Fibroblast of skin of left quadriceps (primary cell): Measurements from ENCODE around the gene CELF2.
"Not testable (repeated sequence)": the region's sequence is repeated elsewhere in the genome, so short reads cannot be mapped to it uniquely, and the experiment has no call there.

ENCODE experiments used
- DNase-seq, 2 experiments: peaks; one replicate each; pipeline ENCODE4 v3.0.0-alpha.2; 2013; ENCODE audit warnings: low read depth in 2 of 2

The CELF2 gene

DNA sequence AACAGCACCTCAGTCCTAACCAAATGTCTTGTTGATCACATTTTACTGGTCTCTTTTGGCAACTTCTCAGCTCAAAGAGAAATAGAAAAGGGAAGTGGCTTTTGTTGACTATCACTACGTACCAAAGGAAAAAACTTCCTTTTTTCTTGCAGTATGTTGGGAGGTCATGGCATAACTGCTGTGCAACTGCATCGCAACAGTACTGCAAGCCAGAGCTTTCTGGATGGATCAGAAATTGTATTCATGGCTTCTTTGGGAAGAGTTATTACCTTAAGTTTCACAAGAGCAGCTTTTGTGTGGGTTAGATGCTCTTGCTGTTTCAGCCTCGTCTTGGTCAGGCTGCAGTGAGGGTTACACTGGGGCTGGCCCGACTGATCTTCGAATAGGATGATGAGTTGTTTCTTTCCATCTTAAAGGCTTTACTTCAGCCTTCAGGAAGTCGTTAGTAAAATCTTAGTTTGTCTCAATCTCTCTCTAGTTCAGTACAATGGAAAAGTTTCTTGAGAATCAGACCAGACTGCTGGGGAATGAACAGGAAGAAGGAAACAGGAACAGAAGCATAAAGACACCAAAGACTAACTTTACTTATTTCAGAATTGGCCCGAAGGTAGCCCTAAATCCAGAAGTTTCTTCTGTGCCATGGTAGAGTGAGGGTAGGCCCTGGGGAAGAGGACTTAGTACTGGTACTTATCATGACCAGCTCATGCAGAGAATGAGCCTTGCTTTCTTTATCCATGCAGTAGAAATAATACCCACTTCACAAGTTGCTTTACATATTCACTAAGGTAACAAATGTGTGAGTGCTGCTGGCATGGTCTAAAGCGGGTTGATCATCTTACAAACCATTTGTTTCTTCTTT is 153.6 kb downstream of the CELF2 start:
- no peak for DNase-seq

DNA sequence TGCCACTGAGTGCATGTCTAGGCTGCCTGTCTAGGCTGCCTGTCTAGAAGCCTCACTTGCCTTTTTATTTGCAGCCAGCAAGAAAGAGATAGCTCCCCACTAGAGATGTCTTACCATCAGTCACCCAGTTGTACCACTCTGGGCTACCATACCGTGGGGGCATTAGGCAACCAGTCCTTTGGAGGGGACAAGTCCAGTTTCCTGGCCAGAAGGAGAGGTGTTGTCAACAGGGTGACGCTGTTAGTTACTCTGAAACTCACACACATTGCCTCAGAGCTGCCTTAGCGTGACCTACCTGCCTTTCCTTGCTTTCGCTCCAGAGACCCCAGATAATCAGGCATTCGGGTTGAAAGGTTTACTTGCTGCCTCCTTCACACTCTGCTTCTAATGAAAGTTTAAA is 155.4 kb downstream of the CELF2 start:
- DNase-seq, result no peak

DNA sequence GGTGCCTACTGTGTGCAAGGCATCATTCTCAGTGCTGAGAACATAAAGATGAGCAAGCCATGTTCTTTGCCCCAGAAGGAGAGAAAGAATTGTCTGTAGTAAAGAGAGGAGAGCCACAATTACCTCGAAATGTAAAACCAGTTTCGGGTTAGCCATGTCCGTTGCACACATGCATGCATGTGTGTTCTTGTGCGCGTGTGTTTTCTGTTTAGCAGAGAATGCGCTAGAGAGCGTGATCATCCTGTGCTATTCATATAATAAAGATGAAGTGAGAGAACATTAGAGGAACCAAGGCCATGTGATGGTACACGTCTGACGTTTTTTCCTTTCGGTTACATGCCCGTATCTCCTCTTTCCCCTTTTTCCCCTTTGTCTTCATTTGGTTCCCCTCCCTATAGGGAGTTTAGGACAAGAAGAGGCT is 158.2 kb downstream of the CELF2 start:
- no peak for DNase-seq

DNA sequence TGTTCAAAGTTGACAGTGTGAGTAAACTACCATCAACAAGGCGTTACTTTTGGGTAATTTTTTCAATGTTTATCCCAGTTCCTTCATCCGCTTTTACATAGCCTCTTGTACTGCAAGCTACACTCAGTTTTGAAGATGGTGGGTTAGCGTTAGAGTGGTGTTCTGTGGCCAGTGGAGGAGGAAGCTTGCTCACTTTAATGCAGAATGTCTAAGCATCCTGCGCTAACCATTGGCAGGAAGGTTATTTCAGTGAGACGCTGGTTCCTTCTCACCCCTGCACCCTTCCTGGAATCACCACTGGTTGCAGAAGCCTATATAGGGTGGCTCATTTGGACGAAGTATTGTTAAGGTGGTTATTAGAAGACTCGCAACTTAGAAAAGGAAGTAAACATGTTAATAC is 159.1 kb downstream of the CELF2 start:
- no peak for DNase-seq

DNA sequence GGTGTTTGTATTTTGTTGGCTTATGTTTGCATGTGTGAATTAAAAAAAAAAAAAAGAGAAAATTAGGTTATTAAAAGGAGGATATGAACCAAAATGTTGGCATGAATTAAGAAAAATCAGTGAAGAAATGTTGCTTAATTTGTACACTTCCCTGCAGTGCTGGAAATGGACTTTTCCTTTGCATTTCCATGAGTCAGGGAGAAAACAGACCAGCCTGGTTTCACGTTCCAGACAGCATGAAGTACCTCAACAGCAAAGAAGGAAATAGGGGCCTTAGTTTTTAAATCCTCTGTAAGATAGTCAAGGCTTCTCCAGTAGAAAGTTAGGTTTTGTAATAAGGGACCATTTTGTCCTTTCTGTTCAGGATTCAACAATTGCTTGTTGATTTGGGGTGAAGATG is 159.7 kb downstream of the CELF2 start:
- DNase-seq, result no peak

DNA sequence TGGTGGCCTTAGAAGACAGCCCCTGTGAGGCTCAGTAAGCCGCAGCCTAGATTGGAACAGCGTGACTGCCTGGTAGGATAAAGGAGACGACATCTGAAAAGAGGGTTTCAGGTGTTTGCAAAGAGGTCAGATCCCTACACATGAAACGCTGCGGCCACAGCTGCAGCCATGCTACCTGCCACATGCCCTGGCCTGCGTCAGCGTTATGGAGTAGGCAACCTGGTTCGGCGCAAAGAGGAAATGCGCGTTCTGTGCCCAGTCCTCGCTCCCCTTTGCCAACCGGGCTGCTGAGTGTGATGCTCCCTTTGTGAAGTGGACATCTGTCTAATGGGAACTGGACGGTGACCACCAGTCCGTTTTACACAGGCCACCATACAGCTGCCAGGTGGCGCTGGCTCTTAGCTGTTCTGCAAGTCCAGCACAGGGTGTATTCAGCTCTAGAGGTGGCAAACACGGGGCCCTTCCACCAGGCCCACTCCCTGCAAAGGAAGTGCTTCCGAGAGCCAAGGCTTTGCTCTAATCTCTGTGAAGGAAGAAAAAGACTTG is 160.3 kb downstream of the CELF2 start:
- DNase-seq, result no peak

DNA sequence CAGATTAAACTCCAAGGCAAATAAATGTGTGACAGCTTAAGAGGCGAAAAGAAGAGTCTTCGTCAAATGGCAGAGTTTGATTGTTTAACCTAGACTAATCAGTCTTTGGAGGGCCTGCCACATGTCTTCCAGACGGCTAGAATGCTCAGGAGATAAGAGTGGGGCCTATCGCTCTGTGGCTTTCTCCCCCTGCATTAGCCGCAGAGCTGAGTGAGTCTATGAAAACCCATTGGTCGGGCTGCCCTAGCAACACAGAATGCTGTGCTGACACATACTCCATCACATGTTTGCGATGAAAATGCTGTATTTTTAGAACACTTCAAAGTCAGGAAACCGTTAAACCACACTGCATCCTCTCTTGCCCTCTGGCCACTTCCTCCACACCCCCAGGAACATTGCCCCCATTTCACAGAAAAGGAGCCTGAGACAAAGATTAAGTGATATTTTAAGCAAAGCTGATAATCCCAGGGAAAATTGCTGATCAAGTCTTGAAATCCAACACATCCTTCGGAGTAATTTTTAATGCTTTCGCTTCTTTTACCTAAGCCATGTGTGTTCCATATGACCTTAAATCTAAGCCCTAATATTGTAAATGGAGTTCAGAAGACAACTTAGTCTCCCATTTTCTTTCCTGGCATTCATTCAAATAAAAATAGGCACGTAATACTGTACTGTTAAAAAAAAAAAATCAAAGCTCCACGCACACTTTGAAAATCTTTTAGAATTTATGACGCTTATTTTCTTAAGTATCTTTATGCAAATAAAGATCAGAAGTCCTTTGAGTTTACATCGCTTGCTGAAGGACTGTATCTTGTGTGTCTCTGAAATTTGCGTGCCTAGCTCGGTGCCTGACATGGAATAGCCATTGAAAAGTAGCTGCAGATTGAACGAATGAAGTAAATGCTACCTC is 161.2 kb downstream of the CELF2 start:
- DNase-seq, result peak; percentile 56 to 58

DNA sequence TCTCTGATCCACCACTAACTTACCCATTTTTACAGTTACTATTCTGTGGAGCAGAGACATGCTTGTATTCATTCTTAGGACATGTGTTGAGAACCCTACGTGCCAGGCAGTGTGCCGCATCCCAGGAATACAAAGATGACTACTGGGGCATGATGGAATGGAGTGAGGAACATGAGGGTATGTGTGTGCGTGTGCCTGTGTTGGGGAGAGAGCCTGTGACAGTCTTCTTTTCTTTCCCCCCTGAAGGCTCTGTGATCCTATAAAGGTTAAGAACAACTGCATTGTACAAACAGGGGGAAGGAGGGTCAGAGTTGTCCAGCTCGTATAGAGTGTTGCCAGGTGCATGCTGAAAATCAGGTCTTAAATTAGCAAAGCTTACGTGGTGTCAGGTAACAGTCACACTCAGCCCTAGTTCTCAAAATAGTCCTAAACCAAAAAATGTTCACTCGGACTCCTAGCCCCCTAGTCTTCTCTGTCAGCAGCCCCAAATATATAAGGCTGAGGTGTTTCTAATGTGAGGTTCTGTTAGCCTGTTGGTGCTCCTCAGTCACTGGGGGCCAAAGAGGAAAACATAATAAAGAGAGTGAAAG is 161.9 kb downstream of the CELF2 start:
- no peak for DNase-seq

DNA sequence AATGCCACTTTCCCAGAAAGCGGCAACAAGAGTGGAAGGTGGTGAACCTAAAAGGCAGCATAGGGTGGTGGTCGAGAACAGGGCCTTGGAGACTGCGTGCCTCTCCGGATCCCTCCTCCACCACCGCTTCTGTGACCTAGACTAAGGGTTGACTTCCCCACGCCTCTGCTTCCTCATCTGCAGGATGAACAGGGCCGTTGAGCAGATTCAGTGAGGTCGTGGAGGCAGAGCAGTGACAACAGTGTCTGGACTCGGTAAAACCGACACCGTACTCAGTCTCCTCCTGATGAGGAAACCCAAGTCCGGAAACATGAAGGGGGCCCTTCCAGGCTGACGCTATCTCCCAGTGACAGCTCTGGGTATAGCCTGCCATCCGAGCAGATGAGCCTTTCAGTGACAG is 162.6 kb downstream of the CELF2 start:
- DNase-seq, result no peak

DNA sequence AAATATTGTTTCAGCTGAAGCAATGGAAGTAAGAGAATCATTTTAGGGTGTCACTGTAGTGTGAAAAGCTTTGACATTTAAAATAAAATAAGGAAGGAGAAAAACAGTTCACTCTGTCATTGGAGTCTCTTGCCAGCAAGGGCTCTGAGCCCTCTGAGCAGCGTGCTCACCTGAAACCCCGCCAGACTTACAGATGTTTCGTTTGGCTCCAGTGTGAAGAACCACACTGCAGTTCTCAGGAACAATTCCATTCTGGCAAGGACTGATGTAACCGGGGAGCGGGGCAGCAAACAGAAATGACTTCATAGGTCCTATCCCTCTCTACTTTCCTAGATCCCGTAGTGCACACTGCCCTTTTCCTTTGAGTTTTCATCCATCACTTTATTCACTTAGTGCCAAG is 164.3 kb downstream of the CELF2 start:
- DNase-seq, result no peak

DNA sequence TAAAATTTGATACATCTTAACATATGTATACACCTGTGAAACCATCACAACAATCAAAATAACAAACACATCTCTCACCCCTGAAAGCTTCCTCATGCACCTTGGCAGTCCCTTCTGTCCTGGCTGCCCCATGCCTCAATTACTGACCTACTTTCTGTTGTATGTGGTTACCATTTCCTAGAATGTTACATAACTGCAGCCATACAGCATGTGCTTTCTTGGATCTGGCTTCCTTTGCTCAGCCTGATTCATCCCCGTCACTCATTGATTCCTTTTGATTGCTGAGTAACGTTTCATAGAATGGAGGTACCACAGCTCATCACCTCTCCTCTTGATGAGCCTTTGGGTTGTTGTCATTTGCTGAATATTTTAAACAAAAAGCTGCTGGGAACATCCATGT is 165.3 kb downstream of the CELF2 start:
- no peak for DNase-seq

DNA sequence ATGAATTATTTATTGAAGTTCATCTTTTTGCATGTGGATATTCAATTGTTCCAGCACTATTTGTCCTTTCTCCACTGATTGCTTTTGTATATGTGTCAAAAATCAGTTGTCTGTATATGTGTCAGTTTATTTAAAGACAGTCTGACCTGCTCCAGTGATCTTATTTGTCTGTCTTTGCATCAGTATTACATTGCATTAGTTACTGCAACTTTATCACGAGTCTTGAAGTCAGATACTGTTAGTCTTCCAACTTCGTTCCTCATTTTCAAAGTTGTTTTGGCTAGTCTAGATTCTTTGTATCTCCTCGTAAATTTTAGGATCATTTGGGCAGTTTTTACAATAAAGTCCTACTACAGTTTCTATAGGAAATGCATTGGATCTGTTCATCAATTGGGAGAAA is 166.4 kb downstream of the CELF2 start:
- DNase-seq, result no peak

DNA sequence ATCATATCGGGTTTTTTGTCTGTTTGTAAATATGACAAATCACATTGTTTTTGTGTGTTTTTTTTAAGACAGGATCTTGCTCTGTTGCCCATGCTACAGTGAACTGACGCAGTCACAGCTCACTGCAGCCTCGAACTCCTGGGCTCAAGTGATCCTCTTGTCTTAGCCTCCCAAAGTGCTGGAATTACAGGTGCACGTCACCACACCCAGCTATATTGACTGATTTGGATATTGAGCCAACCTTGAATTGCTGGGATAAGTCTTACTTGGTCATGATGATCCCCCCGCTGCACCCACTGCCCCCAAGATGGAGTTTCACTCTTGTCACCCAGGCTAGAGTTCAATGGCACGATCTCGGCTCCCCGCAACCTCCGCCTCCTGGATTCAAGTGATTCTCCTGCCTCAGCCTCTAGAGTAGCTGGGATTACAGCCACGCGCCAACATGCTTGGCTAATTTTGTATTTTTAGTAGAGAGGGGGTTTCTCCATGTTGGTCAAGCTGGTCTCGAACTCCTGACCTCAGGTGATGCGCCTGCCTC is 167.5 kb downstream of the CELF2 start:
- DNase-seq, result not testable (repeated sequence)

DNA sequence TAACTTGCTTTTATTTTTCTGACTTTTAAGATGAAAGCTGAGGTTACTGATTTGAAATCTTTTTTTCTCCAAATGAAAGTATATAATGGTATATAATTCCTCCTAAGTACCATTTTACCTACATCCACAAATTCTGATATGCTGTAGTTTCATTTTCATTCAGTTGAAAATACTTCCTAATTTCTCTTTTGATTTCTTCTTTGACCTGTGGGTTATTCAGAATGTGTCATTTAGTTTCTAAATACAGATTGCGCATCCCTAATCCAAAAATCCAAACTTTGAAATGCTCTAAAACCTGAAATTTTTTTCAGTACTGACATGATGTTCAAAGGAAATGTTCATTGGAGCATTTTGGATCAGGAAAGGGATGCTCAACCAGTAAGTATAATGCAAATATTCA is 168.7 kb downstream of the CELF2 start:
- no peak for DNase-seq

DNA sequence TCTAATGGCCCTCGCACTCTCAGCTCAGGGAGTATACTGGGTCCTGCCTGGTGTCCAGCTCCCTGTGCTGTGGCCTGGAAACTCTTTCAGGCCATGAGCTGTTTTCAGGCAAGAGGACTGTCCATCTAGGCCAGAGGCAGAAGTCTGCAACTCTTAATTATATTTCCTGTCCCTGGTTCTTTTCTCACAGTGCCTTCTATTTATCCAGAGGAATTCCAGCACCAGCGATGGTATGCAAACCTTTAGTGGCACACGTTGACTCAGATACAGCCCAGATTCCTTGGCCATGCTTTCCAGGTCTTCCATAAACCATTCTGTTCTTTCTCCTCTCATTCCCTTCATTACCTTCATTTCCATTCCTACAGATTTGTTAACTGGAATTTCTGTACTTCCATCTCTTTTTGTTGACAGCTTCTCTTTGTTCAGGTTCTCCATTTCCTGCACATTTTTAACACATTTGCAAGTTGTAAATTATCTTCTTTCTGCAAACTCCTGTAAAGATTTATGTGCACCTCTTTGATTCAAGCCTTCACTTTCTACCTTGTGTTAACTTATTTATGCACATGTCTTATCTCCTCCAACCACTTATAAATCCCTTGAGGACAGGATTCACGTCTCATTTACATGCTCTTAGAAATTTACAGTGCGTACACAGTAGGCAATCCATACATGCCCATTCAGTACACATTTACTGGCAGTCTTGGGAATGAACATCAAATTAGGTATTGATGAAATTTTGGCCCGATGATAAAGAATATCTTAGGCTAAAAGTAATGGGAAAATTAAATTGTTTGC is 172.1 kb downstream of the CELF2 start:
- DNase-seq, result no peak

DNA sequence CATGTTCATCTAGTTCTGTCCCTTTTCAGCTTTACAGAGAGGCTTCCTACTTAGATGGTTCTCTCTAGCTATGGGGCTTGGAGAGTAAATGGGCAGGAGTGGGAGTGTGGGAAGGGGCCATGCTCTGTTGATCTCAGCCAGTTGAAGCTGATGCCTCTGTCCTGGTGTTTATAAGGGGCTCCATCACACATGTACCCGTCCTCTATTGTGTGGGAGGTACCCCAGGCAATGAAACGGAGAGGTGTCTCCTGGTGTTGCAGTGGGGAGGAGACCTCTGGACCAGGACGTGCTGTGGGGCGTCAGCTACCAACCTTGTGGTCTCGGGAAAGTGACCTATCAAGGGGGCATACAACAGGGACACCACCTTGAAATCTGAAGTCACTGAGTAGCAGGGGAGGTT is 173.5 kb downstream of the CELF2 start:
- no peak for DNase-seq

DNA sequence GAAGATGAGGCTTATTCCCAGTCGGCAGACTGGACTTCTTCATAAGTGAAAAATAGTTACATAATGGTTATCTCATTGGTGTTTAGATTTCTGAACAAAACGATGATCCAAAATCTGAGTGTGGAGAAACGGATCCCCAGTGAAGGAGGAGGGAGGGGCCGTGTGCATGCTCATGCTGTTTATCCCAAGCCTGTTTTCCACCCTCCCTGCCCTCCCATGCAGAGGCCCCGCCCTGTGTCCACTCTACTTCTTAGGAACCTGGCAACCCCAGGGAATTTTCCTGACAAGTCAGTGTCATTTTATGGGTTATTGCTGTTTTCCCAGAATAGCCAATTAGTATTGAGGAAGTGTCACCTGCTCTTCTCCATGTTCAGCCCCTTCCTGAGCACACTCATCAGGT is 174.0 kb downstream of the CELF2 start:
- DNase-seq, result no peak

DNA sequence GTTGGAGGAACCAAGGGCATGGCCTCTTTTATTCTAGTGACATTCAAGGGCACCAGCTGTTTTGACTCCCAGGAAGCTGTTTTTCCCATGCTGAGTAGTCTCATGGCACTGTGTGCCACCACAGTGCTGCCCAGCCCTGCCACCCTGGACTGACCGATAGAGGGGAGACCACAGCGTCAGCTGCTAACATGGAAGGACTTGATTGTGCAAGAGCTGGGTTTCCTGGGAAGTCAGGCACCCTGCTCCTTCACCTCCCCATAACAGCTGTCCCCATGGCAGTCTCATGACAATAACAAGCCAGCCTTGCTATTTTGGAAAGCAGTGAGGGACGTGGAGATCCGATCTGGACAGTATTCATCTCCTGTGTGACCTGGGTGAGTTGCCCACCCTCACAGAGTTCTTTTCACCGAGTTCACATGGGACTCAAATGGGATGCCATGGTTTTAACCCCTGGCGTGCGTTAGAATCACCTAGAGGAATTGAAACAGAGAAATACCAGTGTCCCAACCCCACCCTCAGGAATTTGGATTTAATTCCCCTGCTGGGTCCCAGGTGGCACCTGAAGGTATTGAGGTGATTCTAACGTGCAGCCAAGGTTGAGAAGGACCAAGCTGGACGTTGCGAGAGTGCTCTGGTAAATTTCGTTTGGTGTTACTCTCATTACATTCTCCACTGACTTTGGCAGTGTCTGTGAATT is 174.8 kb downstream of the CELF2 start:
- DNase-seq, result no peak

DNA sequence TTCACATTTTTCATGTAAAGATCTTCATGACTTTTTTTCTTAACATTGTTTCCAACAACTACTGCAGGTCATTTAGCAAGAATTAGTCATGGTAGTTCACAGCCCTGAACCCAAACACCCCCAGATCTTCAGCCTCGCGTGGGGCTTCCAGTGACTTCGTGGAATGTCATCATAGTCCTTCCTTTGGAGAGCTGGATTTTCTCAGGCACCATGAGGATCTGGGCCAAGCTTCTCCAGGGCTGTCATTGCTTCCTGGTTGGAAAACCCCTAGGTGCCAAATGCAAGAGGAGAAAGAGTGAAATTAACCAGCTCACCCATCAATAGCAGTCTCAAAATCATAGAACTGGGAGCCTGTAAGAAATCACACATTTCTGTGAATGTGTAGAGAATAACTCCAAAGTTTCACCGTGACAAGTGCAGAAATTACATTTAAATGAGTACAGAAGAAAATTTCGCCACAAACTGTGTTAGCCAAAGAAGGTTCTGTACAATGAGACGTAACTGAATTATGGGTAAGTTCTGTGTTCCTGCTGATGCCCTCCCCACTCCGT is 175.4 kb downstream of the CELF2 start:
- DNase-seq, result no peak
